ENCODE measurements around the gene CCDC158.
A peak's percentile ranks its signal among the peaks of the same experiment; 100 is the strongest.
"Not testable (repeated sequence)": the region's sequence is repeated elsewhere in the genome, so short reads cannot be mapped to it uniquely, and the experiment has no call there.

CCDC158 gene

DNA sequence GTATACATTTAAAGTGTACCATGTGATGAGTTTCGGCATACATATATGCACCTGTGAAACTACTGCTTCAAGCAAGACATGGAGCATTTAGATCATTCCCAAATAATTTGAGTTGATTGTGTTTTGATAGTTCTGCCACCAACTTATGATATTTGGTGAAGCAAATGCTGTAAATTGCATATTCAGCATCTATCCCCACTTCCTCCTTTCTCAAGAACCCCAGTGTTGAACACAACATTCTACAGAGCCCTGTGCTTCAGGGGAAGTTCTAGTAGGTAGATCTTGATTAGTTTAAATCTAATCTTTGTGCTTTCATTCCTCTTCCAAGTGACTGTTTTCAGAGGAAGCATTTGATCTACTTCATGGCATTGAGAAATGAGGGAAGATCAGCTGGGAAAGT is 8.7 kb upstream of the CCDC158 start:
- DNase-seq = no peak

- no peak for DNase-seq
These were observed 5.3 kb upstream of the CCDC158 start for GRCh38 chr4:76426272-76426671.

DNA sequence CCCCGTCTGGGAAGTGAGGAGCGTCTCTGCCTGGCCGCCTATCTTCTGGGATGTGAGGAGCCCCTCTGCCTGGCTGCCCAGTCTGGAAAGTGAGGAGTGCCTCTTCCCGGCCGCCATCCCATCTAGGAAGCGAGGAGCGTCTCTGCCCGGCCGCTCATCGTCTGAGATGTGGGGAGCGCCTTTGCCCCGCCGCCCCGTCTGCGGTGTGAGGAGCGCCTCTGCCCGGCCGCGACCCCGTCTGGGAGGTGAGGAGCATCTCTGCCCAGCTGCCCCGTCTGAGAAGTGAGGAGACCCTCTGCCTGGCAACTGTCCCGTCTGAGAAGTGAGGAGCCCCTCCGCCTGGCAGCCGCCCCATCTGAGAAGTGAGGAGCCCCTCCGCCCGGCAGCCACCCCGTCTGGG is 2.2 kb upstream of the CCDC158 start:
- DNase-seq = not testable (repeated sequence)

DNA sequence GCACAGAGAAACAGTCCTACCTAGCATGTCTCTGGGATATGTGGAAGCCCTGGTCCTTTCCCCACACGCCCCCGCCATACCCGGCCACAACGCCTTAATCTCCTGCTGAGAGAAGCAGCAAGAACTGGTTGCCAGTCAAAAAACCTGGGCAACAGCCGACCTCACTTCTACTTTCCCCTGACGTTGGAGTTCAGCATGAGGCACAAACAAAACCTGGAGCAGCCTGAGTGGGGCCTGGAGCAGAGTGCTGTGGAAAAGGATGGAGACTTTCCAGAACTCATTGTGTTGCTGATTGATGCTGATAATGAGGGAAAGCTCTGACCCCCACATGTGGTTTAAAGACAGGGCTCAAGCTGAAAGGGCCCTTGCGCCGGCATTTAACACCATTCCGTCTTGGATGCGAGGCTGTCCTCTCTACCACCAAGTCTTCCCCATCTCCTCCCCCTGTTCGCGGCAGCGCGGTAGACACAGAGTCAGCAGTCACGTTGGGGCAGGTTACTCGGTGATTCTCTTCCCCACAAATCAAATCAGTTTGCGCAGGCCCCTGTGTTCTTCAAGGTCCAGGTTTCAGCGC is 666 bp downstream of the CCDC158 start:
- no peak for DNase-seq

DNA sequence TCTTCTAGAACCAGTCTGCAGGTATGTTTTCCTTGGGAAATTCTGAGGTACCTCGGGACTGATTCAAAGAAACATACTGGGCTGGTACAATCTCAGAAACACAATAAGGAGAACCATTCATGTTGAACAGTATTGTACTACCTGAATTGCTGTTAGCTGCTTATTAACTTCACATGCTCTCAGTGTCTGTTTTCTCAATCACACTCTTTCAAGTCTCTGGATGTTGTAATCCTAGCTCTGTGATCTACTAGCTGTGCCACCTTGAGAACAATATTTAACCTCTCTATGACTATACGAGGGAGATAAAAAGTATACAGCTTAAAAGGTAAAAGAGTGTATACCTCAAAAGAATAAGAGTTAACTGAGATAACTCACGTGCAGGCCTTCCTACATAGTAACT is 10.3 kb downstream of the CCDC158 start:
- no peak for DNase-seq

DNA sequence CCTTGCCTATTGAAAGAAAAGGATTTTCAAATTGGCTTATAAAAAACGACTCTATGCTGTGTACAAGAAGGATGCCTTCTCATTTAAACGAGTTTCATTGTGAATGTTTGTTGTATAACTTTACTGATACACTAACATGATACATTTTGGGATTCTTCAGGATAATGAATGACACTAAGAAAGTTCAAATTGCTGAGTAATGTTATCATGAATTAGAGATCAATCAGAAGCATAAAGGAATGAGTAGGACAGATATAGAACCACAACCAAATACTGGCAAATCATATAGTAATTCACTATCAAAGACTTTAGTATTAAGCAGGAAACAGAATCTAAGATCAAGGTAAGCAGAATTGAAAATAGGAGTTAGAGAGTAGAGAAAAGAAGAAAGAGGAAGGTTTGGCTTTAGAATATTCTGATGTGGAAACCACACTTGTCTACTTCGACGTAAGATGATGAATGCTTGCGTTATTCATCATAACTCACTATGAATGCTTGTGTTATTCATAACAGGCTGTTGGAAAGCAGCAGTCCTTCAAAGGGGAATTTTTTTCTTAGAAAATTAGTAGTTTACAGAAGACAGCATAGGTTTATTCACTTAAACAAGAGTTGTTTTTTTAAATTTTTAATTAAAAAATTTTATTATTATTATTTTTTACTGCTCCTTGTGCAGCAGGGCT is 13.4 kb downstream of the CCDC158 start:
- DNase-seq = no peak

DNA sequence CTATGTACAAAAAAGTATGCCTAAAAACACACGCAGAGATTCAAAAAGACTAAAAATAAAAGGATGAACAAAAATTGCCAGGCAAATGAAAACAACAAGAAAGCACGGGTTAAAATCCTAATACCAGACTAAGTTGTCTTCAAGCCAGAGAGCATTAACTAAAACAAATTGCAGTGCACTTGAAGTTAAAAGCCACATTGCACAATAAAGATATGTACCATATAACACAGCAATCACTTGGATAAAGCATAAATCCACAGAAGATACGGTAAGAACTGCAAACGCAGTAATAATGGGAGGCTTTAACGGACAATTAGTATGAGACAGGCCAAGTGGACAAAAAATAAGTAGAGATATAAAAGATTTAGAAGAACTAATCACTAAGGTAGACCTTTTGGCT is 14.9 kb downstream of the CCDC158 start:
- DNase-seq = no peak

DNA sequence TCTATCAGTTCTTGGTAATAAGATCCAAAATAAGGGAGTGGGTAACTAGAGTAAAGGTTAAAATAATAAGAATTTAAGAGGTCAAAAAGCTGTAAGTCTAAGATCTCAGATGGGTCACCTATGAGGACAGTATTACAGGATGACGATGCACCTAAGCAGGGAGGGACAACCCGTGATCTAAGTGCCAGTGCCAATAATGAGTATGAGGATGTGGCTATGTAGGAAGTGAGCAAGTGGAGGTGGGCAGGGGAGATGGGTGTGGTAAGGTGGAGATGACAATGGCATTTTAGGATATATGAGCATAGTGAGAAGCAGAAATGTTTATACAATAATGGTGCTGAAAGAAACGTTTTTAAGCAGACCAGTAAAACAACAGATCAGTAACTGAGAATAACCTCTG is 19.3 kb downstream of the CCDC158 start:
- DNase-seq = no peak

DNA sequence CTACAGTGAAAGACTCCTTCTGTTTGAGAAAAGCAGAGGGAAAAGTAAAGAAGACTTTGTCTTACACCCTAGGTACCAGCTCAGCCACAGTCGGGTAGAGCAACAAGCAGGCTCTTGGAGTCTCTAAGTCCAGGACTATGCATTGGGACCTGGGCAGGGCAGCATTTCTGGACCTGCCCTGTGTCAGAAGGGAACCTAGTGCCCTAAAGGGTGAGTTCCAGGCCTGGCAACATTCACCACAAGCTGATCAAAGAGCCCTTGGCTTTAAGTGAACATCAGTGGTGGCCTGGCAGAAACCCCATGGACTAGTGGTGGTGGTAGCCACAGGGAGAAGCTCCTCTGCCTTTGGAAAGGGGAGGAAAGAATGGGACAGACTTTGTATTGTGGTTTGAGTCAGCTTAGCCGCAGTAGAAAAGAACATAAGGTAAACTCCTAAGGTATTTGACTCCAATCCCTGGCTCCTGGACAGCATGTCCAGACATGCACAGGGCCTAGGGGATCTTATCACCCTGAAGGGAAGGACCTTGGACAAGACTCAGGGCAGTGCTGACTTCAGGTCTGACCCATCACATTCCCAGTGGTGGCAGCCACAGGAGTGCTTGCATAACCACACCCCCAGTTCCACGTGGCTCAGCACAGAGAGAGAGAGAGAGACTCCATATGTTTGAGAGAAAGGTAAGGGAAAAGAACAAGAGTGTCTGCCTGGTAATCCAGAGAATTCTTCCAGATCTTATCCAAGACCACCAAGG is 32.6 kb downstream of the CCDC158 start:
- DNase-seq = no peak

GRCh38 chr4:76386566-76387305 is 34.2 kb downstream of the CCDC158 start:
- DNase-seq = no peak

GRCh38 chr4:76385974-76386373 is 35.0 kb downstream of the CCDC158 start:
- no peak for DNase-seq

- DNase-seq = no peak
These were observed 36.9 kb downstream of the CCDC158 start for GRCh38 chr4:76384052-76384451.

GRCh38 chr4:76383001-76383400 is 37.9 kb downstream of the CCDC158 start:
- no peak for DNase-seq

- no peak for DNase-seq
These were observed 39.0 kb downstream of the CCDC158 start for GRCh38 chr4:76381986-76382385.

DNA sequence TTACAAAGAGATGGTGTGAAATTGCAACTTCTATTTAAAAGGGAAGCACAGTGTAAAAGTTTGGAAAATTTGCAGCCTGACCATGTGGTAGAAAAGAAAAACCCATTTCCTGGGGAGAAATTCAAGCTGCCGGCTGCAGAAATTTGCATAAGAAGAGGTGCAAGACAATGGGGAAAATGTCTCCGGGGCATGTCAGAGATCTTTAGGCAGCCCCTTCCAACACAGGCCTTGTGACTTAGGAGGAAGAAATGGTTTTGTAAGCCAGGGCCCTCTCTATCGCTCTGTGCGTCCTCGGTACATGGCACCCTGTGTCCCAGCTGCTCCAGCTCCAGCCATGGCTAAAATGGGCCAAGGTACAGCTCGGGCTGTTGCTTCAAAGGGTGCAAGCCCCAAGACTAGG is 40.4 kb downstream of the CCDC158 start:
- no peak for DNase-seq

GRCh38 chr4:76377911-76378310 is 43.0 kb downstream of the CCDC158 start:
- DNase-seq = peak in 1 of 2 experiments; percentile 37

- no peak for DNase-seq
These were observed 43.5 kb downstream of the CCDC158 start for GRCh38 chr4:76377481-76377901.

DNA sequence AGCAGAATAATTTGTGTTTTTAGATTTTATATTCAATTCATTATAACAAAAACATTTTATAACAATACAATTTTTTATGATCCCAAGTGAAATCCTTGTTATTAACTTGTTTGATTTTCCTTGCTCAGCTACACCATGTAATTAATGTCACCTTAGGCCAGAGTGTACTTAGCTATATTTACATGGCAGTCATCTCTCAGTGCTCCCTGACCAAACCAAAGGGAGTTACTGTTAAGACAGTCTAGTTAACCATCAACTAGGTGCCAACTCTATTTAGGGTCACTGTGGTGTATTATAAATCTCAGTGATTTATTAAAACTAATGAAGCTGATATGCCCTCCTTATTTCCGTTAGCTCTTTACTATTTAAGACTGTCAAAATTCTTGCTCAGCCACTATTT is 44.4 kb downstream of the CCDC158 start:
- DNase-seq = no peak

DNA sequence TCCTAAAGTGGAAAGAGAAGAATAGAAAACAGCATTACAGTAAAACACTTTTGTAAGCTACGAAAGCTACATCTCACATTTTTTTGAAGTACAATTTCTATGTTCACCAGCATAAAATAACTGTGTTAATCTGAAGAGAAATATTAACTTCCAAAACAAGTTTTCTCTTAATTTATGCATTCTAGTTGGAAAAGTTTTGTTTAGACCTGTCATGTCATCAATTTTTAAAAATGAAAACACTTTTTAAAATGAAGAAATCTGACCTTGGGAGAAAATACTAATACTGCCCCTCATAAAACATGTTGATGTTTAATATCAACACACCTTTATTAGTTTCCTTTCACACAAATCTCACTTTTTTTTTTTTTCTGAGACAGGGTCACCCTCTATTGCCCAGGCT is 45.2 kb downstream of the CCDC158 start:
- no peak for DNase-seq

GRCh38 chr4:76374798-76375197 is 46.1 kb downstream of the CCDC158 start:
- DNase-seq = no peak

DNA sequence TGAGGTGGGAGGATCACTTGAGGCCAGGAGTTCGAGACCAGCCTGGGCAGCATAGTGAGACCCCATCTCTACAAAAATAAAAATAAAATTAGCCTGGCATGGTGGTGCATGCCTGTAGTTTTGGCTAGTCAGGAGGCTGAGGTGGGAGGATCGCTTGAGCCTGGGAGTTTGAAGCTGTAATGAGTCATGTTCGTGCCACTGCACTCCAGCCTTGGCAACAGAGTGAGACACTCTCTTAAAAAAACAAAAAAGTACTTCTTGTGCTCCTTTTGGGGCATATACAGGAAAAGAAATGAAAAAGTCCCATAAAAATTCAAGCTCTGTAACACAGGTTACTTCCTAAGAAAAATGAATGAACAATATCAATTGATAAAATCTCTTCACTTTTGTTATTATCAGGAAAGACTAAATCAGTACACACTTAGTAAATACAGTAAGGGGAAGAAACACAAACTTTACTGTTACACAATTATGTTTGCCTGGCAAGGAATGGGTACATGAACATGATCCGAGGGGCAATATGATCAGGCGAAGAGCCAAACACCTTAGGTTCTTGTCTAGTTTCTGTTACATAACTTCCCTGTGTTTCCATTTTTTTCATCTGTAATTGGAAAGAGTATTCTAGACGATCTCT is 46.9 kb downstream of the CCDC158 start:
- no peak for DNase-seq

DNA sequence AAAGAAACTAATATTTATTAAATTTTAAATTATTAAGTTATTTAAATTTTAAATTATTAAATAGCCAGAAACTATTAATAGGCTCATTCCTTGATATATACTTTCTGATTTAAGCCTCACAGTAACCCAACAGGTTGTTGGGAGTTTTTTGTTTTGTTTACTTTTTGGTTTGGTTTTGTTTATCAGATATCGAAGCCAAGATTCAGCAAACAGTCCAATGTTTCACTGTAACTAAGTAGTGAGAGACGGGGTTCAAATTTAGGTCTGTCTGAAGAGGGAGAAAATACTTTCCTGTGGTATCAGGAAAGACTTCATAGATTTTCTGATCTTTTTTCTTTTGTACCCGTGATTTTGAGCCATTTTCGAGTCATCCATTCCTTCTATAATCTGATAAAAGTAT is 54.2 kb downstream of the CCDC158 start:
- no peak for DNase-seq

- DNase-seq = no peak
These were observed 55.3 kb downstream of the CCDC158 start for GRCh38 chr4:76365636-76366035.
